HG03565 (cell line): Measurements from ENCODE around the gene NLGN2.
"Not testable (repeated sequence)": the region's sequence is repeated elsewhere in the genome, so short reads cannot be mapped to it uniquely, and the experiment has no call there.

ENCODE experiments used
- ATAC-seq: cut with Tn5 transposase; IDR thresholded peaks from one replicate; pipeline ENCODE4 v1.9.1; 2021; ENCODE audit warnings: mild to moderate bottlenecking, moderate library complexity; ENCODE audit not compliant: unreplicated experiment

NLGN2 gene

DNA sequence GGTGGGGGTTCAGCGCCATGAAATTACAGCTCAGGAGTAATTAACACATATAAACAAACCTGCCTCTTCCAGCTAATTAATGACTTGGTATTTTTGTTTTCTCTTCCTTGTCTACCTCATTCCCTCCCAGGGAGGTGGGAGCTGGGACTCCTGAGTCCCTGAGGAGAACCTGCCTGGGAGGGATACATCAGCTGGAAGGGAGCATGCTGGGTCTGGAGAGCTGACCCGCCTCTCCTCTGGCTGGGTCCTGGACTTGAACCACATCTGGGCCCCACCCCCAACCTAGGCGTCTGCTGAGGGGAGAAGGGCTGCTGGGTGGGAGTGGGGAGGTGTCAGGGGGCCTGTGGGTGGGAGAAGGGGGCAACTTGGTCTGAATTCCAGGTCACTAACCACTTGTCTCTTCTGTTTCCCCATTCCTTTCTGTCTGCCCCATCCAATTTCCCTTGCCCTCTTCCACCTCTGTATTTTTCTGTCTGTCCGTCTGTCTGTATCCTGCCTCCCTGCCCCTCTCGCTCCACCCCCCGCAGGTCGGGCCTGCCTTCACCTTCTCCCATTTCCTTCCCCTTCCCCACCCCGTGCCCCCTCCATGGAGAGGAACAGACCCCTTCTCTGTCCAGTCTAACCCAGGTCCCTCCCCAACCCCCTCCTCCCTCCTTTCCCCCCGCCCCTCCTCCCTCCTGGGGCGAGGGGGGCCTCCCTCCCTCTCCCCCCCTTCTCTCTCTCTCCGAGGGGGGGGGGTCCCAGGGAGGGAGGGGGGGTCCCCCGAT, at the start of gene NLGN2:
Gene NLGN2 (plus strand): TSS at position 361 of the 767 bp plus-strand sequence. CDS start 411 bp downstream, outside the sequence.
- ATAC-seq, result no peak

DNA sequence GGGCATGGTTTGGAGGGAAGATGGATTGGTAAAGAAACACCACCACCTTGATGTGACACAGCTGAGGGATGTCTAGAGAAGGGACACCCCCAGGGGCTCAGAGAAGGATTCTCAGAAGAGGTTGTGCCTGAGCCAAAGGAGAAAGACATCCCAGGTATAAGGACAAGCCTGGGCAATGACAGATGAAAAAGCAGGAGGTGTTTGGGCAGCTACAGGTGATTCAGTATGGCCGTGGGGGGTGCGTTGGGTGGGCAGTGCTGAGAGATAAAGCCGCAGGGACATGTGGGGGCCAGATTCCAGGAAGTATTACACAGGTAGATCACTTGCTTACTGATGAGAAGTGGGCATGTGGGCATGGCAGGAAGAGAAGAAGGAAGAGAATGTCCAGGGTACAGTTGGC, 45.7 kb upstream of the NLGN2 start:
- no peak for ATAC-seq

DNA sequence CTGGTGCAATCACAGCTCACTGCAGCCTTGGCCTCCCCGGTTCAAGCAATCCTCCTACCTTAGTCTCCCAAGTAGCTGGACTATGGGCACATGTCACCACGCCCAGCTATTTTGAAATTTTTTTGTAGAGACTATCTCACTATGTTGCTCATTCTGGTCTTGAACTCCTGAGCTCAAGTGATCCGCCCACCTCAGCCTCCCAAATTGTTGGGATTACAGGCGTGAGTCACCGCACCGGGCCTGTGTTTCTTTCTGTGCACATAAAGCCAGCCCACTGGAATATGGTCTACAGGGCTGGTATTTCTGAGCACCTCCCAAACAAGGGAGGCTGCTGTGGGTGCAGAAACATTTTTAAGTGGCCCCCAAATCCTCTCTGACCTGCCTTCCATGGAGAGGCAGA, 44.3 kb upstream of the NLGN2 start:
- no peak for ATAC-seq

DNA sequence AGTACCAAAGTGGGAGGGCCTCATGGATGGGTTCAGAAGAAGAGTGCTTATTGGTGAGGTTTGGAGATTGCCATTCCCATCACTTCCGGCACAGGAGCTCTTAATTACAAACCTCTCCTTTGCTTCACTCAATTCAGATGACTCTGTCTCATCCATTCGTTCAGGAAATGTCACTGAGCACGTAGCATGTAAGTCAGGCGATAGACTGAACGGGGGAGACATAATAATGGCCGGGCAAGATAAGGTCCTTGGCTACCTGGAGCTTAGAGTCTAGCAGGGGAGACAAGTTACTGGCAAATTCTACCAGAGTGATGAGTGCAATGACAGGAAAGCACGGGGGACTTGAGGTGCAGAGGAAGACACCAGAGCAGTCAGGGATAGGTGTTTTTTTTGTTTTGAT, 41.7 kb upstream of the NLGN2 start:
- ATAC-seq, result not testable (repeated sequence)

DNA sequence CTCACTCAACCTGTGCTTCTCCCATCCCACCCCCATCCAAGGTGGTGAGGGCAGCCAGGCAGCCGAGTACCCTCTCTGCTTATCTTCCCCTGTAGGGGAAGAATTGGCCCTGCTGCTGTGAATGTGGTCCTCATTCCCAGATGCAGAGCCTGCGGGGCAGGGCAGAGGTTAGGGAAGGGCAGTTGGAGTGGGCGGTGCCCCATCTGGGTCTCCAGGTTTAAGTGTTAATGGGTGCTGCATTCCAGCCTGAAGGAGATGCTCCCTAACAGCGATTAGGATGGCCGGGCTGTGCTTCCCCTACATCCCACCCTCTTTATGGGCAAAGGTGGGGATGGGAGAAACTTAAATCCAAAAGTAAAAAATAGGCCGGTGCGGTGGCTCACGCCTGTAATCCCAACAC, 40.6 kb upstream of the NLGN2 start:
- no peak for ATAC-seq

DNA sequence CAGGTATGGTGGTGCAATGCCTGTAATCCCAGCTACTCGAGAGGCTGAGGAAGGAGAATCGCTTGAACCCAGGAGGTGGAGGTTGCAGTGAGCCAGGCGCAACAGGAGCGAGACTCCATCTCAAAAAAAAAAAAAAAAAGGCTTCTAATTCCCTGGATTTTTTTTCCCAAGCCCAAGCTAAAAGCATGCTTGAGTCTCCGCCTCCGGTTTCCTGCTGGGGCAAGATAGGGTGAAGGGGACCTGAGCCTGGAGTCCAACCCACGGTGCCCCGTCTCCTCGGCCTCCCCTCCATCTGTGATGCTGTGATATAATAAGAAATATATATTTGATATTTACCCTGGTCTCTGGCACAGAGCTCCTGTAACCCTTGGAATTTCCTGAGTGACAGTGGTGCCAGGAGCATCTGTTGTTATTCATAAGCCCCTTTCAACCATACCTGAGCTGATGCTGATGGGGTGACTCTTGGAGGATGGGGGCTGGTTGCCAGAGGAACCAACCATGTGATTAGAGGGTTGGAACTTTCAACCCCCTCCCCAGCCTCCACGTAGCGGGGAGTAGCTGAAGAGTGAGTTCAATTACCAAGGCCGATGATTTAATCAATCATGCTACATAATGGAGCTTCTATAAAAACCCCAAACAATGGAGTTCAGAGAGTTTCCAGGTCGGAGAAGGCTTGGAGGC, 39.6 kb upstream of the NLGN2 start:
- no peak for ATAC-seq

DNA sequence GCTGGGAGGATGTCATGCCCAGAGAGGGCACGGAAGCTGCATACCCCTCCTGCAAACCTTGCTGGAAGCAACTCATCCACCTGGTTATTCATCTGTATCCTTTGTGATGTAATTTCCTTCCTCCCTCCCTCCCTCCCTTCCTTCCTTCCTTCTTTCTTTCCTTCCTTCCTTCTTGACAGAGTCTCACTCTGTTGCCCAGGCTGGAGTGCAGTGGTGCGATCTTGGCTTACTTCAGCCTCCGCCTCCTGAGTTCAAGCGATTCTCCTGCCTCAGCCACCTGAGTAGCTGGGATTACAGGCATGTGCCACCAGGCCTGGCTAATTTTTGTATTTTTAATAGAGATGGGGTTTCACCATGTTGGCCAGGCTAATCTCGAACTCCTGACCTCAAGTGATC, 39.0 kb upstream of the NLGN2 start:
- not testable (repeated sequence) for ATAC-seq

DNA sequence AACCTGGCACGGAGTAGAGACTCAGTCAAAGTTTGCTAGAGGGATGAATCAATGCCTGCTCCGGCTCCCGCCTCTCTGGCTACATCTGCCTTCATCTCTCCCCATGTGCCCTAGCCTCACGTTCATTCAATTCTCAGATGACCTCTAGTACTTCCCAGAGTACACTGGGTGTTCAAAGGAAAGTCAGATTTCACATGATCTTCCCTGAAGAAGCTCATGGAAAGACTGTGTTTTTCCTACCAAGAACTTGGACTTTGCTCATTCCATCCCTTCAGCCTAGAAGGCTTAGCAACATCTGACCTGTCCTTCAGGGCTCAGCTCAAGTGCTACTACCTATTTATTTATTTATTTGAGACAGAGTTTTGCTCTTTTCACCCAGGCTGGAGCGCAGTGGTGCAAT, 37.8 kb upstream of the NLGN2 start:
- no peak for ATAC-seq

DNA sequence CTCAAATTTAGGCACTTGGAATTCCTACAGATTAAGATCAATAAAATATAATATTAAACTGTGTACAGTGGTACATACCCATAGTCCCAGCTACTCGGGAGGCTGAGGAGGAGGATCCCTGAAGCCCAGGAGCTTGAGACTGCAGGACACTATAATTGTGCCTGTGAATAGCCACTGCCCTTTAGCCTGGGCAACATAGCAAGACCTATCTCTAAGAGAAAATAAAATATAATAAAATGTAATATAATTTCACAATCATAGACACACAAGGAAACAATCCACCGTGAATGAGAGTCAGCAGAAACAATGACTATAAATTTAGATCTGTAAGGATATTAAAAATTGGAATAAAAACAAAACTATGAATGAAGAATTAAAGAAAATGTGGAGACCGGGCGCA, 36.8 kb upstream of the NLGN2 start:
- ATAC-seq, result no peak

DNA sequence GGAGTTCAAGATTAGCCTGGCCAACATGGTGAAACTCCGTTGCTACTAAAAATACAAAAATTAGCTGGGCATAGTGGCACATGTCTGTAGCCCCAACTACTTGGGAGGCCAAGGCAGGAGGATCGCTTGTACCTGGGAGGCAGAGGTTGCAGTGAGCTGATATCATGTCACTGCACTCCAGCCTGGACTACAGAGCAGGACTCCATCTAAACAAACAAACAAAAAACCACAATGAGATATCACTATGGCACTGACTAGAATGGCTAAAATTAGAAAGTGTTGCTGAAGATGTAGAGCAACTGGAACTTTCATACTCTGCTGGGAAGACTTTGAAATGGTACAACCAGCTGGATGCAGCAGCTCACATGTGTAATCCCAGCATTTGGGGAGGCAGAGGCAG, 33.3 kb upstream of the NLGN2 start:
- no peak for ATAC-seq

DNA sequence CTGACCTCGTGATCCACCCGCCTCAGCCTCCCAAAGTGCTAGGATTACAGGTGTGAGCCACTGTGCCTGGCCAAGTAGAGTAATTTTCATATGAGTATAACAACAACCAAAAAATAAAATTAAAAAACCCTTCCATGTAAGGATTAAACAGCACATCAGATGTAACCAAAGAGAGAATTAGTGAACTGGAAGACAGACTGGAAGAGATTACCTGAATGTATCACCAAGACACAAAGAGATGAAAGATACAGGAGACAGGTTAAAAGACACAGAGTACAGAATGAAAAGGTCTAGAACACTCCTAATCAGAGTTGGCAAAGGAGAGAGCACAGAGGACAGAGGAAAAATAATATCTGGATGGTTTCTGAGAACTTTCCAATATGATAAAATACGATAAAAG, 28.5 kb upstream of the NLGN2 start:
- ATAC-seq, result no peak

DNA sequence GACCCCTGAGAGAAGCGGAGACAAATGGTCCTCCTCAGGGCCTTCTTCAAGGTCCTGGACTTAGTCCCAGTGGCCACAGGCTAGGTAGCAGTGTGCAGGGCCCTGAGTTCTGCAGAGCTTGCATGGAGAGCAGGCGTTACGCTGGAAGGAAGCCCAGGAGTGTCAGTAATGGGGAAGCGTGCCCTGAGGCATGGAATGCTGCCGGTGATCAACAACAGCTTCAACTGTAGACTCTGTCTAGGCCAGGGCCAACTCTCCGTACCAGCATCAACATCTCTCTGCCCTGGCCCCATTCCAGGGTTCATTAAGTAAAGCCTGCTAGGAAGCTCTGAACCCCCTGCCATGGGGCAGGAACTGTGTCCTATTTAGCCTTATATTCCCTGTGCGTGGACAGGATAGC, 27.3 kb upstream of the NLGN2 start:
- ATAC-seq, result no peak

DNA sequence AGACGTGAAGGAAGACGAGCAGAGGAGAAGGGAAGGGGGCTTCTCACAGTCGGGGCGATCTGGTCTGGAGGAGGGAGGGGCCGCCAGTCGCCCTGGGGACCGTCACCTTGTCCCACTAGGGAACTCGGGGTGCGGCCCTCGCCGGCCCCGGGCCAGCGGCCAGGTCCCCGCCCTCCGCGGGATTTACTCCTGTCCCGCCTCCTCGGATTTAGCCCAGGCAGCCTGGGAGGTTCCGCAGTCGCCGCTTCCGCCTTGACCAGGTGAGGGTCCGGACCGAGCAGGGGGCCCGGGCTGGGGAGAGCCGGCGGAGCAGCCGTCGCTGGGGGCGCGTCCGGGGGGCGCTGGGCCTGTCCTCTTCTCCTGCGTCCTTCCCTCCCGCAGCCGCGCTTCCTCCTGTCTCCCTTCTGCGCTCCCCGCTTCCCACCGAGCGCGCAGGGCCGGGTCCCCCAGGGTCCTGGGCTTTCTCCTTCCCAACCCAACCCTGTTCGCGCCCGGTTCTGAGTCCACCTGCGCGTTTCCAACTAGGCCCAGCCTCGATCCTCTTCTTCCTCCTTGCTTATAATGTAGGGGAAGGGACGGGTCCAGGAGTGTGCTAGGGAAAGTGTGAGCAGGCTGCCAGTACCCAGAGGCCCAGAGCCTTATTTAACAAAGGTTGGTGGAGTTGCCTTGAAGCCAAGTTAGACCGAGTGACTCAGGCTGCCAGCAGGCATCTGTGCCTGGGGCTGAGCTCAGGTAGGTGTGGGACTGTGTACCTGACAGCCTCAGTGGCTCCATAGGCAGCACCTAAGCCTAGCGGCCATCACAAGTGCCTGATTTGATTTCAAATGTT, 26.6 kb upstream of the NLGN2 start, which contains the start of gene TNK1:
Gene TNK1 (plus strand): TSS at position 235 of the 829 bp plus-strand sequence. CDS start 1,838 bp downstream, outside the sequence.
- ATAC-seq, result no peak

DNA sequence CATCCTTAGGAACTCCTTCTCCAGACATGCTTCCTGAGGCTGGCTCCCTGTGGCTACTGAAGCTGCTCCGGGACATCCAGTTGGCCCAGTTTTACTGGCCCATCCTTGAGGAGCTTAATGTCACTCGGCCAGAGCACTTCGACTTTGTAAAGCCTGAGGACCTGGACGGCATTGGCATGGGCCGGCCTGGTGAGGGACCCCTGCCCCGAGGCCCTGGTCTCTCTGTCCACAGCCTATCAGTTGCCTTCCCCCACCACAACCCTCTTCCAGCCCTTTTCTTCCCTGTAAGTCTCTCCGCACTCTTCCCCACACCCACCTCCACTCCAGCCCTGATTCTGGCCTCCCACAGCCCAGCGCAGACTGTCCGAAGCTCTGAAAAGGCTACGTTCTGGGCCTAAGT, 24.7 kb upstream of the NLGN2 start:
- no peak for ATAC-seq

DNA sequence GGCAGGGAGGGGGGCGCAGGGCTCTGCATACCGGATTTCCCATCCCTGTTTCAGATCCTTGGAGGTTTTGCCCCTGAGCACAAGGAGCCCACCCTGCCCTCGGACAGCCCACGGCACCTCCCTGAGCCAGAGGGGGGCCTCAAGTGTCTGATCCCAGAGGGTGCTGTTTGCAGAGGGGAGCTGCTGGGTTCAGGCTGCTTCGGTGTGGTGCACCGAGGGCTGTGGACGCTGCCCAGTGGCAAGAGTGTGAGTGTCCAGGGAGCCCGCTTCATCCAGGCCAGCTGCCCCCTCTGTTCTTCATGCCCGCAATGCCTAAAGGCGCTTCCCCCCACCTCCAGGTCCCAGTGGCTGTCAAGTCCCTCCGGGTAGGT, 24.3 kb upstream of the NLGN2 start:
- ATAC-seq, result no peak

DNA sequence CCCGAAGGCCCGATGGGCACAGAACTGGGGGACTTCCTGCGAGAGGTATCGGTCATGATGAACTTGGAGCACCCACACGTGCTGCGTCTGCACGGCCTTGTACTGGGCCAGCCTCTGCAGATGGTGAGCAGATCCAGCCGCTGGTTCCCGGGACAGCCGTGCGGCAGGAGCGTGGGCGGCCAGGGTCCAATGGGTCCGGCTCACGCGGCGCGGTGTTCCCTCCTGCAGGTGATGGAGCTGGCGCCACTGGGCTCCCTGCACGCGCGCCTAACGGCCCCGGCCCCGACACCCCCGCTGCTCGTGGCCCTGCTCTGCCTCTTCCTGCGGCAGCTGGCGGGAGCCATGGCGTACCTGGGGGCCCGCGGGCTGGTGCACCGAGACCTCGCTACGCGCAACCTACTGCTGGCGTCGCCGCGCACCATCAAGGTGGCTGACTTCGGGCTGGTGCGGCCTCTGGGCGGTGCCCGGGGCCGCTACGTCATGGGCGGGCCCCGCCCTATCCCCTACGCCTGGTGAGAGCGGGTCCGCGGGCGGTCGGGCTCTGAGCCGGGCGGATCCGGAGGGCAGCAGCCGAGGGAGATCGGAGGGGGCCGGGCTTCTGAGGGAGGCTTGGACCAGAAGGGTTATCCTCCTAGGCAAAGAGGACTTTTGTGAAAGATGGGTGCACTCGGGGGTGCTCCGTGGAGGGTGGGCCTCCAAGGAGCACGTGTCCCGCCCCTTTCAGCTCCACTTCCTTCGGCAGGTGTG, 23.7 kb upstream of the NLGN2 start:
- no peak for ATAC-seq

DNA sequence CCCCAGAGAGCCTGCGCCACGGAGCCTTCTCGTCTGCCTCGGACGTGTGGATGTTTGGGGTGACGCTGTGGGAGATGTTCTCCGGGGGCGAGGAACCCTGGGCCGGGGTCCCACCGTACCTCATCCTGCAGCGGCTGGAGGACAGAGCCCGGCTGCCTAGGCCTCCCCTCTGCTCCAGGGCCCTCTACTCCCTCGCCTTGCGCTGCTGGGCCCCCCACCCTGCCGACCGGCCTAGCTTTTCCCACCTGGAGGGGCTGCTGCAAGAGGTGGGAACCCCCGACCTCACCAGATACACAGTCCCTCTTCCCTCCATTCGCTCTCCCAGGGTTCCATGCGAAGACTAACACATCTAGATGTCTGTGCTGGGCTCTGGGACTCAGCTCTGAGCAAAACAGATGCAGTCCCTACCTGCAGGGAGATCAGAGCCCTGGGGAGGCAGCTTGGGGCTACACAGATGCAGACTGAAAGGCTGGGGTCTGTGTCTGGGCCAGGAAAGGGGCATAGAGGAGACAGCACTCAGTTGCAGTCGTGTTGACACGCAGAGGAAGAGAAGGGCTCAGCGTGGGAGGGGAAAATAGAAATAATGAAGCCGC, 23.1 kb upstream of the NLGN2 start:
- no peak for ATAC-seq

DNA sequence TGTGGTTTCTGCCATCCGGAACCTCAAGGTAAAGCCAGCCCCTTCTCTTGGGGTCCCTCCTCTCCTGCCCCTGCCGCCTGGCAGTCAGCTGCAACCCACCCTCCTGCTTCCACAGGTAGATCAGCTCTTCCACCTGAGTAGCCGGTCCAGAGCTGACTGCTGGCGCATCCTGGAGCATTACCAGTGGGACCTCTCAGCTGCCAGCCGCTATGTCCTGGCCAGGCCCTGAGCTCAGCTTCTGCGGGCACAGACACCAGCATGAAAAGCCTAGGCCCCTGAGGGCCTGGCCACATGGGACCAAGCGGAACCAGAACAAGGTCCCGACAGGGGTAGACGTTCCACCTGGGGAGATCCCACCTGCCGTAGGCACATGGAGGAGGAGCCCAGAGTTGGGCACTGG, 18.8 kb upstream of the NLGN2 start:
- ATAC-seq, result no peak

DNA sequence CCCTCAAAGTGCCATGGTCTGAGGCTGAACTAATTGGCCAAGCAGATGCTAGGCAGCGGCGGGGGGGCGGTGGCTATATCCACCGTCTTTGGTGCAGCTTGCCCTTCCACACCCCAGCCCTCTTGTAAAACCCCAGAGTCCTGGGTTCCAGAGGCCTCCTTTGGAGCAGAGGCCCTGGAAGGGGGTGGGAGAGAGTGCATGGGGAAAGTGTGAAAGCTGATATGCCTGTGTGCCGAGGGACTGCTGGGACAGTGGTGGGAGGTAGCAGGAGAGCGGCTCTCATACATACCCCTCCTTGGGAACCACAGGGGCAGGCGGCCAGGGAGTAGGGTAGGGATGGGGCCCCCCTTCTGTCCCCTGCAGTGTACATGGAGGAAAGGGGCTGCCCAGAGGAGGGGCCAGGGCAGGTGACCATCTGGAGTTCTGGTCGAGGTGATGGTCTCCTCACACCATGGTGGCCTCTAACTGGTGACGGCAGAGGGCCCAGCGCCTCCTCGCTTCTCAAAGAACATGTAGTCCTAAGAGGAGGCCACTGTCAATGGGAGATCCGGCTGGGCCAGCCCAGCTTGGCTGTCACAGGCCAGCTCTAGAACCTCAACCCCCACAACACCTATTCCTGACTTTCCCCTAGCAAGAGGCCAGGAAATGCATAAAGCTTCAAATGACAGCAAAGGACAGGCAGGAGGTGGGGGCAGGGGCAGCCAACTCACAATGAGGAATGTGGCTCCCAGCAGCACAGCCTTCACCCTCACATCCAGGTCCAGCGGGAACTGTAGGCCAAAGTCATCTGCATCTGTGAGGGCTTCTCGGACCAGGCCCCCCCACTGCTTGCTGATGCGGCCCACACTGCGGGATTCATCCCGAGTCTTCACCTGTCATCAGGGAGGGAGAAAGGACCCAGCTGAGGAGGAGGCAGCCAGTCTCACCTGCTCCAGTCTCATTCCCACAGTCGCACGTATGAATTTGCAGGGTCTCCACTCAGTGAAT, 17.4 kb upstream of the NLGN2 start:
- no peak for ATAC-seq
